K562 (cell line): ENCODE measurements around the gene HSF5. TPM values are rescaled to one million over a fixed set of nuclear protein-coding genes. Genes with fewer than 3 reads are reported as not detected.

Experiments
- ATF6 ChIP-seq: sonication (generic); formaldehyde crosslinking; IDR thresholded peaks from 2 replicates; pipeline ENCODE4 v1.4.0; 2020; ENCODE audit warnings: mild to moderate bottlenecking, missing genetic modification reagents
- FOXP1 ChIP-seq: sonication (generic); formaldehyde crosslinking; IDR thresholded peaks from 2 replicates; pipeline ENCODE4 v1.8.0; 2022; ENCODE audit warnings: mild to moderate bottlenecking, missing genetic modification reagents
- RBM34 ChIP-seq: fragments of 200-400 bp; formaldehyde crosslinking; IDR thresholded peaks from 2 replicates; pipeline ENCODE4 v1.6.1; 2018; ENCODE audit warnings: low read length, borderline replicate concordance; ENCODE audit not compliant: insufficient read depth
- SAFB2 ChIP-seq: fragments of 200-400 bp; formaldehyde crosslinking; IDR thresholded peaks from 2 replicates; pipeline ENCODE4 v1.6.1; 2018; ENCODE audit warnings: borderline replicate concordance, low read length, low read depth, moderate library complexity; ENCODE audit not compliant: severe bottlenecking
- SIN3A ChIP-seq, 2 experiments: fragments of 150-350 bp in 1 of 2; IDR thresholded peaks; 2 replicates each; pipeline ENCODE4 v1.6.1; 2011 to 2016; ENCODE audit warnings: borderline replicate concordance in 2 of 2, low read depth in 2 of 2, low read length in 2 of 2, mild to moderate bottlenecking in 2 of 2, moderate library complexity in 2 of 2; ENCODE audit not compliant: control insufficient read depth in 1 of 2
- TEAD1 ChIP-seq, 2 experiments: fragments of 450-650 bp in 1 of 2; sonication (generic) in 1 of 2; formaldehyde crosslinking; IDR thresholded peaks; 2 replicates each; pipeline versions ENCODE4 v1.4.0 to v1.8.0; 2020 to 2022; ENCODE audit warnings: mild to moderate bottlenecking in 2 of 2, missing genetic modification reagents in 1 of 2
- UBTF ChIP-seq, 2 experiments: IDR thresholded peaks; 2 replicates each; pipeline ENCODE4 v1.6.1; 2012; ENCODE audit warnings: improper control_type of control experiment in 2 of 2, low read depth in 2 of 2, low read length in 2 of 2, borderline replicate concordance in 1 of 2
- ZBTB40 ChIP-seq, 2 experiments: fragments of 450-650 bp in 1 of 2; sonication (generic) in 1 of 2; formaldehyde crosslinking in 1 of 2; IDR thresholded peaks; 2 replicates each; pipeline versions ENCODE4 v1.7.1 to v1.9.0; 2016 to 2022; ENCODE audit warnings: inconsistent platforms in 1 of 2, mild to moderate bottlenecking in 1 of 2, missing genetic modification reagents in 1 of 2
- ZNF277 ChIP-seq: fragments of 250-450 bp; sonication (Bioruptor Pico); IDR thresholded peaks from 2 replicates; pipeline ENCODE4 v1.8.0; 2022; ENCODE audit warnings: inconsistent platforms, mild to moderate bottlenecking, moderate library complexity, borderline replicate concordance
- polyA plus RNA-seq, 8 experiments: library from polyadenylated mRNA; depleted of rRNA in 4 of 8; stranded (reverse) in 5 of 8; unstranded in 3 of 8; fragments of >200 nt; fragmentation: Nextera tagmentation in 2 of 8; fragmentation: Illumina TruSeq in 1 of 8; extraction: Ambion mirVana in 2 of 8; extraction: Trizol in 1 of 8; gene quantifications; 2 replicates each; pipeline versions ENCODE4 v1.2.1 to v1.2.3, GENCODE V29; 2011 to 2014; ENCODE audit warnings: inconsistent platforms in 1 of 8, missing spikeins in 1 of 8
- total RNA-seq, 7 experiments: library from RNA; depleted of rRNA in 6 of 7; stranded (reverse); fragments of >200 nt in 6 of 7; fragmentation: Illumina TruSeq in 2 of 7; extraction: Trizol in 2 of 7; gene quantifications; 2 replicates each; pipeline versions ENCODE4 v1.2.1 to v1.2.3, GENCODE V29; 2011 to 2021; ENCODE audit warnings: low replicate concordance in 1 of 7

HSF5 gene
- total and polyA plus RNA-seq, 9 of the 15 experiments (the other 6 are each of a cell fraction or from before 2014, with no cell fraction given), result 0.04 TPM; not detected in 8

- TF ChIP-seq ZBTB40 (IDR thresholded peaks at IDR 0.05) (peak; percentile 97), ZBTB40 (CRISPR knock-in tag; IDR thresholded peaks at IDR 0.05) (no peak), RBM34 (no peak), UBTF (IDR thresholded peaks at IDR 0.05; ENCODE audit: borderline replicate concordance in 1 of 2, low read depth in 2 of 2, low read length in 2 of 2) (no peak), SIN3A (IDR thresholded peaks at IDR 0.05; ENCODE audit: borderline replicate concordance in 2 of 2, control insufficient read depth in 1 of 2, low read depth in 2 of 2, low read length in 2 of 2) (peak in 1 of 2 experiments; percentile 83; a peak in 2 of 4 replicates), ATF6 (CRISPR knock-in tag) (no peak), FOXP1 (CRISPR knock-in tag) (no peak), ZNF277 (CRISPR knock-in tag) (no peak), SAFB2 (no peak), TEAD1 (CRISPR knock-in tag; IDR thresholded peaks at IDR 0.05) (0 out of 4 replicates have a peak, but pooled peaks of 1 of the 2 experiments have one; percentile 37)
These were observed 29.9 kb upstream of the HSF5 start (continued) for GRCh38 chr17:58517928-58518609.
